K562 (cell line): Measurements from ENCODE around the gene MEX3A. TPM values are rescaled to one million over a fixed set of nuclear protein-coding genes. Genes with fewer than 3 reads are reported as not detected.

Experiments
- ATAC-seq: fragments of 200-7000 bp; cut with Tn5 transposase; 3 replicates; pipeline ENCODE4 v1.9.1; 2020; ENCODE audit warnings: moderate library complexity
- BruUV-seq: library from RNA; stranded (reverse); fragments of 400-500 nt; replicated peaks from 2 replicates; lab custom pipeline; 2021; lab: Mats Ljungman, UMichigan
- CTCF ChIA-PET: fragments of 300-600 bp; formaldehyde crosslinking; extraction: SDS; loops from one replicate; lab custom pipeline; 2021; ENCODE audit warnings: low intra/inter-chr PET ratio; lab: Yijun Ruan, JAX
- POLR2A ChIA-PET: fragments of 300-600, 350-650 bp; sonication (Branson Sonifier 250); formaldehyde crosslinking; extraction: SDS; loops from one replicate; lab custom pipeline; 2021; ENCODE audit warnings: antibody characterized with exemption, inconsistent platforms; lab: Yijun Ruan, JAX
- DNase-seq, 4 experiments: peaks; one replicate each; pipeline versions ENCODE4 v3.0.0 to v3.0.0-alpha.2; 2011 to 2018; ENCODE audit warnings: low spot score in 3 of 4, mixed read lengths in 3 of 4; ENCODE audit errors: extremely low read depth in 1 of 4
- FAIRE-seq: peaks from 2 replicates; lab custom pipeline; 2011; peaks lifted over from hg19 to GRCh38; lab: Jason Lieb, UNC
- H2AFZ ChIP-seq: 2 replicates; pipeline ENCODE4 v1.6.0; 2011; ENCODE audit warnings: low read depth, low read length, control low read depth, inconsistent platforms
- H3K27ac ChIP-seq: fragments of 200-600 bp; 3 replicates; pipeline ENCODE4 v1.8.0; 2011; ENCODE audit warnings: low read depth, mild to moderate bottlenecking, control low read depth, inconsistent platforms, low read length, moderate library complexity, mixed read lengths; ENCODE audit errors: extremely low read depth
- H3K27me3 ChIP-seq, 2 experiments: fragments of 300-600 bp in 1 of 2; 2 replicates in 1 of 2; 3 replicates in 1 of 2; pipeline versions ENCODE4 v1.6.0 to v1.8.0; 2011; ENCODE audit warnings: inconsistent platforms in 2 of 2, low read length in 2 of 2, mild to moderate bottlenecking in 1 of 2, mixed read lengths in 1 of 2, moderate library complexity in 1 of 2; ENCODE audit not compliant: control insufficient read depth in 2 of 2, insufficient read depth in 2 of 2
- H3K36me3 ChIP-seq: fragments of 300-600 bp; 3 replicates; pipeline ENCODE4 v1.8.0; 2011; ENCODE audit warnings: mild to moderate bottlenecking, low read length, inconsistent platforms; ENCODE audit not compliant: control insufficient read depth, insufficient read depth
- H3K4me1 ChIP-seq, 2 experiments: fragments of 200-600 bp in 1 of 2; replicated peaks in 1 of 2; 2 replicates in 1 of 2; 3 replicates in 1 of 2; pipeline versions ENCODE4 v1.5.1 to v1.8.0; 2011; ENCODE audit warnings: inconsistent platforms in 2 of 2, low read length in 2 of 2, mild to moderate bottlenecking in 1 of 2, mixed read lengths in 1 of 2, moderate library complexity in 1 of 2; ENCODE audit not compliant: control insufficient read depth in 2 of 2, insufficient read depth in 2 of 2
- H3K4me2 ChIP-seq: 2 replicates; pipeline ENCODE4 v1.6.1; 2011; ENCODE audit warnings: low read length, control low read depth, inconsistent platforms, mixed read lengths; ENCODE audit not compliant: insufficient read depth
- H3K4me3 ChIP-seq: fragments of 200-600 bp; sonication (generic), shearing (Covaris generic); 2 replicates; pipeline ENCODE4 v1.5.1; 2016; ENCODE audit warnings: control low read depth, inconsistent platforms
- H3K79me2 ChIP-seq: fragments of 200-600 bp; 3 replicates; pipeline ENCODE4 v1.8.0; 2011; ENCODE audit warnings: low read length, inconsistent platforms; ENCODE audit not compliant: control insufficient read depth, insufficient read depth
- H3K9ac ChIP-seq, 2 experiments: 2 replicates each; pipeline versions ENCODE4 v1.6.0 to v1.6.1; 2011; ENCODE audit warnings: low read depth in 2 of 2, low read length in 2 of 2, control low read depth in 1 of 2, inconsistent platforms in 1 of 2, mild to moderate bottlenecking in 1 of 2, mixed read lengths in 1 of 2; ENCODE audit not compliant: insufficient read depth in 1 of 2
- H3K9me1 ChIP-seq: one replicate; pipeline ENCODE4 v1.6.0; 2011; ENCODE audit warnings: inconsistent platforms, mild to moderate bottlenecking, low read length, moderate library complexity; ENCODE audit not compliant: control insufficient read depth, insufficient read depth
- H3K9me3 ChIP-seq: replicated peaks from 2 replicates; pipeline ENCODE4 v1.5.1; 2011; ENCODE audit warnings: low read depth, low read length, inconsistent platforms; ENCODE audit not compliant: control insufficient read depth, insufficient read depth
- H4K20me1 ChIP-seq: replicated peaks from 2 replicates; pipeline ENCODE4 v1.6.1; 2011; ENCODE audit warnings: low read length, inconsistent platforms, mixed read lengths; ENCODE audit not compliant: control insufficient read depth, insufficient read depth
- MYNN ChIP-seq, 2 experiments: sonication (generic); formaldehyde crosslinking in 1 of 2; IDR thresholded peaks; 2 replicates each; pipeline versions ENCODE4 v1.5.0 to v1.6.1; 2016 to 2020; ENCODE audit warnings: antibody characterized with exemption in 1 of 2, missing genetic modification reagents in 1 of 2
- NCOA6 ChIP-seq: fragments of 450-650 bp; IDR thresholded peaks from 2 replicates; pipeline ENCODE4 v1.6.1; 2017; ENCODE audit warnings: mild to moderate bottlenecking
- NFRKB ChIP-seq: fragments of 450-650 bp; IDR thresholded peaks from 2 replicates; pipeline ENCODE4 v1.6.1; 2016; ENCODE audit warnings: low read depth
- RFX5 ChIP-seq: IDR thresholded peaks from 2 replicates; pipeline ENCODE4 v1.6.1; 2011; ENCODE audit warnings: low read depth, mild to moderate bottlenecking, improper control_type of control experiment, low read length
- ZNF384 ChIP-seq: IDR thresholded peaks from 2 replicates; pipeline ENCODE4 v1.6.1; 2012; ENCODE audit warnings: low read depth, low read length, improper control_type of control experiment
- ZNF717 ChIP-seq: fragments of 250-450 bp; sonication (Bioruptor Pico); IDR thresholded peaks from 2 replicates; pipeline ENCODE4 v1.5.0; 2021
- WGBS: fragments of 100-300 bp; shearing (Covaris generic); methylation state at CpG from one replicate; pipeline ENCODE4 v1.1.6; 2016; ENCODE audit warnings: low coverage, mixed read lengths; ENCODE audit not compliant: insufficient coverage; ENCODE audit errors: missing lambda C conversion rate; 5-methylcytosine and 5-hydroxymethylcytosine counted together
- in situ Hi-C: fragments of 300-500 bp; cut with MboI; formaldehyde crosslinking; loops from 4 replicates; pipeline ENCODE4 v1.15.0; 2018; ENCODE audit warnings: inconsistent platforms, mixed read lengths
- intact Hi-C: fragments of 100-400 bp; cut with micrococcal nuclease; formaldehyde crosslinking; loops from 2 replicates; pipeline ENCODE4 v1.14.2; 2022
- polyA plus RNA-seq, 8 experiments: library from polyadenylated mRNA; depleted of rRNA in 4 of 8; stranded (reverse) in 5 of 8; unstranded in 3 of 8; fragments of >200 nt; fragmentation: Nextera tagmentation in 2 of 8; fragmentation: Illumina TruSeq in 1 of 8; extraction: Ambion mirVana in 2 of 8; extraction: Trizol in 1 of 8; gene quantifications; 2 replicates each; pipeline versions ENCODE4 v1.2.1 to v1.2.3, GENCODE V29; 2011 to 2014; ENCODE audit warnings: inconsistent platforms in 1 of 8, missing spikeins in 1 of 8
- total RNA-seq, 7 experiments: library from RNA; depleted of rRNA in 6 of 7; stranded (reverse); fragments of >200 nt in 6 of 7; fragmentation: Illumina TruSeq in 2 of 7; extraction: Trizol in 2 of 7; gene quantifications; 2 replicates each; pipeline versions ENCODE4 v1.2.1 to v1.2.3, GENCODE V29; 2011 to 2021; ENCODE audit warnings: low replicate concordance in 1 of 7
- TF ChIP-seq, protein P1 (sequence below): fragments of 250-450 bp; sonication (Bioruptor Pico); IDR thresholded peaks from 2 replicates; pipeline ENCODE4 v1.5.0; 2020; ENCODE audit warnings: mild to moderate bottlenecking, borderline replicate concordance
- TF ChIP-seq, protein P2 (sequence below): IDR thresholded peaks from 2 replicates; pipeline ENCODE4 v1.6.1; 2016; ENCODE audit warnings: missing genetic modification characterization, missing compliant biosample characterization

The MEX3A gene
- total and polyA plus RNA-seq, 9 of the 15 experiments (the other 6 are each of a cell fraction or from before 2014, with no cell fraction given) = 0.36 to 13.7 (median 5.2) TPM

DNA sequence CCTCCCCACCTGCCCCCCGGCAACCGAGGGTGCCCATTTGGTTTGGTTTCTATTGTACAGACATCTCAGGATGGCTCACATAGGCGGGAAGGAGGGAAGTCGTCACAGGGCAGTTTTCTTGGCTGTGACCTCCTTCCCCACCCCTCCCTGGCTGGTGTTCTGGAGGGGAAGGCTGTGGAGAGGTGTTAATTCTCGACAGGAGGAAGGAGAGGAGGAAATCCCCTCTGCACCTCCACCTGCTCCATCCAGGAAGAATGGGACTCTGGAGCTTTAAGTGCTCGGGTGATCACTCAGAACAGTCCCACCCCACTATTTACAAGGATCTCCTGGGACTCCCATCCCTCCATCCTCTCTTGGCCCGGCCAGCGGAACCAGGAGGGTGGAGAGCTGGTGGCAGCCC, 7.6 kb downstream of the MEX3A start (continued):
- TF ChIP-seq RFX5 (no peak), ZNF384 (no peak), NCOA6 (no peak), MYNN (IDR thresholded peaks at IDR 0.05) (no peak), MYNN (CRISPR knock-in tag; IDR thresholded peaks at IDR 0.05) (no peak), NFRKB (no peak)
- TF ChIP-seq, protein P1, sequence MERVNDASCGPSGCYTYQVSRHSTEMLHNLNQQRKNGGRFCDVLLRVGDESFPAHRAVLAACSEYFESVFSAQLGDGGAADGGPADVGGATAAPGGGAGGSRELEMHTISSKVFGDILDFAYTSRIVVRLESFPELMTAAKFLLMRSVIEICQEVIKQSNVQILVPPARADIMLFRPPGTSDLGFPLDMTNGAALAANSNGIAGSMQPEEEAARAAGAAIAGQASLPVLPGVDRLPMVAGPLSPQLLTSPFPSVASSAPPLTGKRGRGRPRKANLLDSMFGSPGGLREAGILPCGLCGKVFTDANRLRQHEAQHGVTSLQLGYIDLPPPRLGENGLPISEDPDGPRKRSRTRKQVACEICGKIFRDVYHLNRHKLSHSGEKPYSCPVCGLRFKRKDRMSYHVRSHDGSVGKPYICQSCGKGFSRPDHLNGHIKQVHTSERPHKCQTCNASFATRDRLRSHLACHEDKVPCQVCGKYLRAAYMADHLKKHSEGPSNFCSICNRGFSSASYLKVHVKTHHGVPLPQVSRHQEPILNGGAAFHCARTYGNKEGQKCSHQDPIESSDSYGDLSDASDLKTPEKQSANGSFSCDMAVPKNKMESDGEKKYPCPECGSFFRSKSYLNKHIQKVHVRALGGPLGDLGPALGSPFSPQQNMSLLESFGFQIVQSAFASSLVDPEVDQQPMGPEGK (CRISPR knock-in tag) = no peak

DNA sequence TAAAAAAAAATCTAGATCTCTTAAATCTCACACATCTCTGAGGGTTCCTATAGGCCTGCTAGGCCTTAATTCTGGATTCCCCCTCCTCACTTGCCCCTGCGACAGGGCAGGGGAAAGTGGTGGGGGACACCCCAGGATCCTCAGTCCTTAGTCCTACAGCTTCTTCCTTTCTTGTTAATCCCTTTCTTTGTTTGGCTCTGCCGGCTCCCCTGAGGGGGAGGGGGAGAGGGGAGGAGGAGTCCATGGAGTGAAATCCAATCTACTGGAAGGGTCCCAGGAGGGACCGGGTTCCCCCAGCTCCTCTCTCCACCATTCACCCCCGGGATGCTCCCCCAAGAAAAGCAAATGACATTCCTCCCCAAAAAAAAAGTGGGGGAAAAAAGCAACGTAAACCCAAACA, 8.5 kb downstream of the MEX3A start:
- intact Hi-C loops (no loop called here), in situ Hi-C loops (no loop called here)
- DNase-seq (peak in 1 of 4 experiments; percentile 27), FAIRE-seq (no peak), ATAC-seq (no peak)
- POLR2A ChIA-PET = interaction anchor here (0.6 to 1.0 kb wide), 2 partner anchors 58 to 139 kb away, joined by 3 to 4 read pairs; partner anchors contain the start of gene KHDC4
- Histone ChIP-seq H3K9me1 (peaks cover 2% of the 10 kb centered on the region), H3K27ac (no peak overlapping the region), H3K79me2 (no peaks in the 10 kb centered on the region), H3K9me3 (no peaks in the 10 kb centered on the region), H3K4me3 (no peak overlapping the region), H2AFZ (no peak overlapping the region), H3K36me3 (peaks cover 25% of the 10 kb centered on the region; the same call in 1 of the 3 replicates), H3K9ac (peak overlapping the region in 1 of 2 experiments; percentile 59; a peak in 1 of 4 replicates), H3K4me2 (no peak overlapping the region), H3K4me1 (peaks cover 9 to 13% of the 10 kb centered on the region in 2 experiments; a peak in 4 of 5 replicates), H3K27me3 (no peaks in the 10 kb centered on the region), H4K20me1 (no peaks in the 10 kb centered on the region)
- 46% methylated on average over 4 of the region's 5 CpGs for WGBS
- no peak for TF ChIP-seq ZNF717 (CRISPR knock-in tag)
- TF ChIP-seq, protein P2, sequence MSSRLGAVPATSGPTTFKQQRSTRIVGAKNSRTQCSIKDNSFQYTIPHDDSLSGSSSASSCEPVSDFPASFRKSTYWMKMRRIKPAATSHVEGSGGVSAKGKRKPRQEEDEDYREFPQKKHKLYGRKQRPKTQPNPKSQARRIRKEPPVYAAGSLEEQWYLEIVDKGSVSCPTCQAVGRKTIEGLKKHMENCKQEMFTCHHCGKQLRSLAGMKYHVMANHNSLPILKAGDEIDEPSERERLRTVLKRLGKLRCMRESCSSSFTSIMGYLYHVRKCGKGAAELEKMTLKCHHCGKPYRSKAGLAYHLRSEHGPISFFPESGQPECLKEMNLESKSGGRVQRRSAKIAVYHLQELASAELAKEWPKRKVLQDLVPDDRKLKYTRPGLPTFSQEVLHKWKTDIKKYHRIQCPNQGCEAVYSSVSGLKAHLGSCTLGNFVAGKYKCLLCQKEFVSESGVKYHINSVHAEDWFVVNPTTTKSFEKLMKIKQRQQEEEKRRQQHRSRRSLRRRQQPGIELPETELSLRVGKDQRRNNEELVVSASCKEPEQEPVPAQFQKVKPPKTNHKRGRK = peak; percentile 26; the same call in 1 of the 2 replicates
- BruUV-seq = no TSS peak
- CTCF ChIA-PET = no interaction called here
